NCI-H1105 (cell line): ENCODE data around the gene CYLD.
A peak's percentile ranks its signal among the peaks of the same experiment; 100 is the strongest.

Experiments used
- DNase-seq: peaks from one replicate; lab custom pipeline; 2025; lab: John Stamatoyannopoulos, UW

Gene CYLD

DNA sequence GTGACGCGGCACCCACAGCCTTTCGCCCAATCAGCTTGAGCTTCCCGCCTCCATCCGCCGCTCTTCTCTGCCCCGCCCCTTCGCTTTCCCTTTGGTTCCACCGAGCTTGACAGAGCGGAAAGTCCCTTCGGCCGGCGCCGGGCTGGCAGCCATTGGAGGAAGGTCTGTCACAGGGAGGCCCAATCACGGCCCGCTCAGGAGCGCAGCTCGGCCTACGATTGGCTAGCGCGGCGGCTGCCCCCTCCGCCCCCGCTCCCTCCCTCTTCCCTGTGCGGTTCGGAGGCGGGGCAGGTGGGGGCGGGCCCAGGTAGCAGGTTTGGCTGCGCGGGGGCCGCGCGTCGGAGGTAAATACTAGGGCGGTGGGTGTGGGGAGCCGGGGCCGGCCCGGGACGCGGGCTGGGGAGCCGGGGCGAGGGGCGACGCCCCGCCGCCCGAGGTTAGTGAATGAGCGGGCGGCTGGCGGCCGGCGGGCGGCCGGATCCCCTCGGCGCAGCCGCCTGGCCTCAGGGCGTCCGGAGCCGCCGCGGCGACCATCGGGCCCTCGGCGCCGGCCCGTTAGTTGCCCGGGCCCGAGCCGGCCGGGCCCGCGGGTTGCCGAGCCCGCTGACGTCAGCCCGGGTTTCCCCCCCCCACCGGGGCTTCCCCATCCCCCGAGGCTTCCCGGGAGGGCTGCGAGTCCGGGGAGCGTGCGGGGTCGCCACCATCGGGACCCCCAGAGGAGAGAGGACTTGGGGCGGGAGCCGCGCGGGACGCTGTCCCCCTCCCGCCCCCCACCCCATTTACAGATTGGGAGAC lies at the start of gene CYLD:
TSS of gene CYLD (plus strand) at position 306 of the 795 bp plus-strand sequence. CDS start 7,613 bp downstream, outside the sequence.
- DNase-seq: peak; percentile 100

- no peak for DNase-seq
These were observed 49.3 kb upstream of the CYLD start for GRCh38 chr16:50692644-50692998.

DNA sequence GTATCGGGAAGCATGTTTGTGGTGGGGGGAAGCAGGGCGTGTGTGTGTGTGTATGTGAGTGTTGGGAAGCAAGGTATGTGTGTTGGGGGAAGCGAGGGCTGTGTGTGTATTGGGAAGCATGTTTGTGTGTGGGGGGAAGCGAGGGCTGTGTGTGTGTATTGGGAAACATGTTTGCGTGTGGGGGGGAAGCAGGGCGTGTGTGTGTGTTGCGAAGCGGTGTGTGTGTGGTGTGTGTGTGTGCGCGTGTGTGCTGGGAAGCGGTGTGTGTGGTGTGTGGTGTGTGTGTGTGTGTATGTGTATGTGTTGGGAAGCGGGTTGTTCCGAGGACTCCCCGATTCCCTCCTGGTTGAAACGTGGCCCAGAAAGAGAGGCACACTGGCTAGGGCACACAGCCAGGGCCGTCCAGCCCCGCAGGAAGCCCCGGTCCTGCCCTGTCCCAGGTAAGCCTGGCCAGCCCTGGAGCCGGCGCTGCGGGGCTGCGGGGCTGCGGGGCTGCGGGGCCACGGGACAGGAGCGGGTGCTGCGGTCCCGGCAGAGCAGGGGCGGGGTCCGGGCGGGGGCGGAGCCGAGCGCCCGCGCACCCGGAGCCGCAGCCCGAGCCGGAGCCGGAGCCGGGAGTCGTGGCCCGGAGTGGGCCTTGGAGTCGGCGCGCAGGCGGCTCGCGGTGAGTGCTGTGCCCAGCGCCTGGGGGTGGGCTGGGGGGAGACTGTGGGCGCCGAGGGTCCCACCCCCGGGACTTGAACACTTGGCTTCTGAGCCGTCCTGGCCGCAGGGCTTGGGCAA lies 48.7 kb upstream of the CYLD start, which contains the start of gene NOD2:
TSS of gene NOD2 (plus strand) at position 608 of the 783 bp plus-strand sequence. CDS start 5,890 bp downstream, outside the sequence.
- no peak for DNase-seq

DNA sequence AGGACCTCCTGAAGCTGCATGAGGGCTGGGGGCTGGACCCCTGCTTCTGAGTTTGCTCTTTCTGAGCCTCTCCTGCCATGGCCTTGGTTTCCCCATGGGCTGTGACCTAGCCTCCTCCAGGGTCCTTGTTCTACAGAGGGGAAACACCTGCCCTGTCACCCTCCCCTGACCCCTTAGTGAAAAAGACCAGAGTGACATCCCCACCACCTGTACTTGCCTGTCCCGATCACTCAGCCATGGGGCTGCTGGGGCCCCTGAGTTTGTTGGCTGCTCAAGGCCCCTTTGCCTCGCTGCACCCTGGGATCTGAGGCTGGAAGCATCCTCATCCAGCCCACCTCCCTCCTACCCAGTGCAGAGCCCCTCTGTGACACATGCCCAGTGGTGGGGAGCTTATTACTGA lies 47.7 kb upstream of the CYLD start:
- no peak for DNase-seq

GRCh38 chr16:50695017-50696000 lies 46.6 kb upstream of the CYLD start:
- DNase-seq: no peak

- DNase-seq: no peak
These were observed 45.8 kb upstream of the CYLD start for GRCh38 chr16:50696126-50696525.

GRCh38 chr16:50696575-50697420 lies 45.1 kb upstream of the CYLD start:
- DNase-seq: no peak

GRCh38 chr16:50697421-50697715 lies 44.5 kb upstream of the CYLD start:
- no peak for DNase-seq

- no peak for DNase-seq
These were observed 43.8 kb upstream of the CYLD start for GRCh38 chr16:50697881-50698767.

DNA sequence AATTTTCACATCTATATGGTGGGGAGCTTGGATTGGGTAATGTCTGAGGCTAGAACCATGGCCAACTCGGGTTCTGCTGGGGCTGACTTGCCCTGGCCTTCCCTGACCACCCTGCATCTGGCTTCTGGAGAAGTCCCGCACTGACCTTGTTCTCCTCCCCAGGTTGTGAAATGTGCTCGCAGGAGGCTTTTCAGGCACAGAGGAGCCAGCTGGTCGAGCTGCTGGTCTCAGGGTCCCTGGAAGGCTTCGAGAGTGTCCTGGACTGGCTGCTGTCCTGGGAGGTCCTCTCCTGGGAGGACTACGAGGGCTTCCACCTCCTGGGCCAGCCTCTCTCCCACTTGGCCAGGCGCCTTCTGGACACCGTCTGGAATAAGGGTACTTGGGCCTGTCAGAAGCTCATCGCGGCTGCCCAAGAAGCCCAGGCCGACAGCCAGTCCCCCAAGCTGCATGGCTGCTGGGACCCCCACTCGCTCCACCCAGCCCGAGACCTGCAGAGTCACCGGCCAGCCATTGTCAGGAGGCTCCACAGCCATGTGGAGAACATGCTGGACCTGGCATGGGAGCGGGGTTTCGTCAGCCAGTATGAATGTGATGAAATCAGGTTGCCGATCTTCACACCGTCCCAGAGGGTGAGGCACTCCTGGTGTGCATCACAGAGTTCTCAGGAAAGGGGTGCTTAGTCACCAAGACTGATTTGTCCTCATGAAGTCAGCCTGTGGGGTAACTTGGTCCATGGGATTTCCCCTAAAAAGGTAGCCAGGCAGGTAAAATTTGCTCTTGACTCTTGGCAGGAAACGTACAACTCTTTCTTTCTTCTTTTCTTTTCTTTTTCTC lies 42.3 kb upstream of the CYLD start:
- DNase-seq: no peak

GRCh38 chr16:50702725-50703124 lies 39.2 kb upstream of the CYLD start:
- no peak for DNase-seq

DNA sequence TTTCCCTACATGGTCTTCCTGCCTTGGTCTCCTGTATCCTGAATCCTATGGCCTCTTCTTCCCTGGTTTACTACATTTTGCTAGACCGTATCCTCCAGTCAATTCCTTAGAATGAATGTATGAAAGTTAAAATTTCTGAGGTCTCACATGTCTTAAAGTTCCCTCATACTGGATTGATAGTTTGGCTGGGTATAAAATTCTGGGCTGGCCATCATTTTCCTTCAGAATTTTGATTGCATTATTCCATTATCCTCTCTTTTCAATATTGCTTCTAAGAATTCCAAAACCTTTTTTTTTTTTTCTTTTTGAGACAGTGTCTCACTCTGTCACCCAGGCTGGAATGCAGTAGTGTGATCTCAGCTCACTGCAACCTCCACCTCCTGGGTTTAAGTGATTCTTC lies 37.6 kb upstream of the CYLD start:
- DNase-seq: no peak

GRCh38 chr16:50705436-50706110 lies 36.3 kb upstream of the CYLD start:
- DNase-seq: no peak

DNA sequence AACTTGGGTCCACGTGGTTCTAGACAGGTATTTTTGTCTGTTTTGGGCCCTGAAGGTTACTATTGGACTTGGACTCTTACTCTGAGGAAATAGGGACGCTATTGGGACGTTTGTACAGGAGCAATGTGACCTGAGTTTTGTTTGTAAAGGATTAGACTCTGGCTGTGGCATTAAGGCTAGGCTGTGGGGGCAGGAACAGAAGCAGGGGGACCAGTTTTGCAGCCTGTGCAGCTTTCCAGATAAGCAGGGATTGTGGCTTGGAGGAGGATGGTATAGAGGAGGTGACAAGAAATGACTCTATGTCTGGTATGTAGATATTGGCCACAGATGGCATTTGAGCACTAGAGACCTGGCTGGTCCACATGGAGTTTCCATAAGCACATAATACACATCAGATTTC lies 35.6 kb upstream of the CYLD start:
- DNase-seq: no peak

GRCh38 chr16:50708373-50709060 lies 33.4 kb upstream of the CYLD start:
- DNase-seq: no peak

DNA sequence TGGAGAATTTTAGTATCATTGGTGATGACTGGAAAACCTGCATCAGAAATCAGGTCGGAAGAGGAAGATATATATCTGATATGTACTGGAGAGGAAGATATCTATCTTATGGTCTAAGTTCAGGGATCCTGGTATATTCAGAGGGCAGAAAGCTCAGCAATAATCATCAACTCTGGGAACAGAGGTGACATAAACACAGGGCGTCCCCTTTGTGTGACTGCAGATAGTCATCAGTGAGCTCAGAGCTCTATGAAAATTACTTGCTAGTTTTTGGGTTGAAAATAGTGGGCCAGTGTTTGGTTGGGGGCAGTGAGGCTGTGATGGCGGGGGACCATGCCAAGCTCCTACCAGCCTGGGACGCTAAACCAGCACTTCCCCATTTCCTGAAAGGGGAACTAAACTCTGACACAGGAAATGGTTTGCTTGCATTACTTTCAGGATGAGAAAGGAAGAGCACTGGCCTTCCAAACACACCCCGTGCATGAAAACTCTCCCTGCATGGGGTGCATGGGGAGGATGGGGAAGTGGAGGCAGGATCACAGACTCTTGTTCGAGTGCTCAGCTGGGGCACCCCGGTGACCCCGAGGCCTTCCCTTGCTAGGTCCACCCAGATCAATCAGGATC lies 32.7 kb upstream of the CYLD start:
- DNase-seq: no peak

GRCh38 chr16:50709980-50710379 lies 31.9 kb upstream of the CYLD start:
- no peak for DNase-seq

- DNase-seq: no peak
These were observed 30.8 kb upstream of the CYLD start for GRCh38 chr16:50711040-50711439.
